Subcutaneous adipose tissue (tissue), 4 donors: ENCODE results near the gene CSN2. TPM values are rescaled to one million over a fixed set of nuclear protein-coding genes. Genes with fewer than 3 reads are reported as not detected.

Source experiments
- CTCF ChIP-seq: fragments of 450-650 bp; IDR thresholded peaks from one replicate; pipeline ENCODE4 v1.5.1; 2016; ENCODE audit warnings: low read depth, mild to moderate bottlenecking, control low read depth, antibody characterized with exemption, moderate library complexity
- total RNA-seq, 4 donors: library from RNA; depleted of rRNA; stranded (reverse); fragments of >200 nt; gene quantifications; one replicate each; pipeline ENCODE4 v1.1.0, GENCODE V29; 2016

The CSN2 gene
- total RNA-seq, 4 donors from 2014 or later: not detected

DNA sequence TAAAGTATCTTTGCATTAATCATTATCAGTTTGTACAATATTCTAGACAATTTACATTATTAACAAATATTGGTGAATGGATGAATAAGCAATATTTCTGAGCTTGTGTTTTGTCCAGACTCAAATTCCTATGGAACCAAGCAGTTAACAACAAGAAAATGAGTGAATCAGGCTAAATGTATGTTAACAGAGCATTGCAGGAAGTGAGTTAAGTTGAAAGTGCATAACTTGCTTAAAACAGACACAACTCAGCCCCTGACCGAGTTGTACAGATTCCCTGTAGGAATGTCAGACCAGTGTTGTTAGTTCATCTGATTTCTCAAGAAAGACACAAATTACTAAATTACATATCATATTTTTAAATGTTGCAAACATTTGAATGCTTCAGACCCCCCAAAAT, 58.4 kb downstream of the CSN2 start:
- TF ChIP-seq CTCF: no peak

Other genes starting within 250 kb of the CSN2 start
- 1 to 10 TPM in 3 of 4 donors, under 1 TPM in 1; 0.75 to 3.3 (median 2.0) TPM for gene SULT1B1, start 205.1 kb downstream of the CSN2 start, total RNA-seq
- under 1 TPM in 1 of 4 donors, not detected in 3; 0.34 TPM for gene SULT1E1, start 105.6 kb downstream of the CSN2 start, total RNA-seq
- gene CSN1S1, start 34.7 kb downstream of the CSN2 start, total RNA-seq: 10 to 100 TPM in 2 of 4 donors, 1 to 10 TPM in 2; 1.3 to 27.3 (median 16.2) TPM
- gene STATH, start 30.2 kb upstream of the CSN2 start, total RNA-seq: not detected
- gene HTN3, start 62.7 kb upstream of the CSN2 start, total RNA-seq: not detected
- gene HTN1, start 84.7 kb upstream of the CSN2 start, total RNA-seq: not detected
- gene PRR27, start 188.5 kb upstream of the CSN2 start, total RNA-seq: not detected
- not detected for gene ODAM, start 230.0 kb upstream of the CSN2 start, total RNA-seq